Mesenchymal stem cell (in vitro differentiated cells and primary cell): ENCODE results near the gene ISLR2.
"Not testable (repeated sequence)": the region's sequence is repeated elsewhere in the genome, so short reads cannot be mapped to it uniquely, and the experiment has no call there.

Source experiments
- DNase-seq: peaks from one replicate; pipeline ENCODE4 v3.0.0-alpha.2; 2013
- H2AFZ ChIP-seq: one replicate; pipeline ENCODE4 v1.6.1; 2013; ENCODE audit warnings: low read depth, mild to moderate bottlenecking, control low read depth, inconsistent platforms, low read length, moderate library complexity
- H2AK5ac ChIP-seq: 2 replicates; pipeline ENCODE4 v1.6.1; 2013; ENCODE audit warnings: low read length, moderate library complexity, mild to moderate bottlenecking, inconsistent platforms; ENCODE audit not compliant: severe bottlenecking
- H2BK120ac ChIP-seq: one replicate; pipeline ENCODE4 v1.6.1; 2013; ENCODE audit warnings: low read depth, mild to moderate bottlenecking, inconsistent platforms, low read length, moderate library complexity
- H2BK12ac ChIP-seq, 2 experiments: one replicate each; pipeline ENCODE4 v1.6.1; 2013; ENCODE audit warnings: inconsistent platforms in 2 of 2, low read length in 2 of 2, mild to moderate bottlenecking in 2 of 2, moderate library complexity in 2 of 2, control low read depth in 1 of 2
- H2BK15ac ChIP-seq: one replicate; pipeline ENCODE4 v1.6.1; 2013; ENCODE audit warnings: mild to moderate bottlenecking, low read depth, inconsistent platforms; ENCODE audit not compliant: poor library complexity, severe bottlenecking
- H2BK5ac ChIP-seq: 2 replicates; pipeline ENCODE4 v1.6.1; 2013; ENCODE audit warnings: low read depth, mild to moderate bottlenecking, low read length, control low read depth, inconsistent platforms; ENCODE audit not compliant: poor library complexity, severe bottlenecking
- H3K14ac ChIP-seq, 2 experiments: one replicate each; pipeline ENCODE4 v1.6.1; 2013; ENCODE audit warnings: inconsistent platforms in 2 of 2, low read length in 2 of 2, control low read depth in 1 of 2, mild to moderate bottlenecking in 1 of 2, moderate library complexity in 1 of 2
- H3K18ac ChIP-seq, 2 experiments: one replicate each; pipeline ENCODE4 v1.6.1; 2013; ENCODE audit warnings: inconsistent platforms in 2 of 2, low read length in 2 of 2, control low read depth in 1 of 2, low read depth in 1 of 2, mild to moderate bottlenecking in 1 of 2
- H3K23ac ChIP-seq, 2 experiments: one replicate each; pipeline ENCODE4 v1.6.1; 2013; ENCODE audit warnings: inconsistent platforms in 2 of 2, low read length in 2 of 2, mild to moderate bottlenecking in 2 of 2, moderate library complexity in 2 of 2, control low read depth in 1 of 2
- H3K27ac ChIP-seq: 2 replicates; pipeline ENCODE4 v1.5.1; 2013; ENCODE audit warnings: mild to moderate bottlenecking, moderate library complexity, low read length, control low read depth, inconsistent platforms; ENCODE audit not compliant: poor library complexity, severe bottlenecking
- H3K27me3 ChIP-seq, 2 experiments: 2 replicates each; pipeline versions ENCODE4 v1.6.1 to v1.7.0; 2013; ENCODE audit warnings: low read length in 2 of 2, mild to moderate bottlenecking in 2 of 2, moderate library complexity in 2 of 2, control low read depth in 1 of 2, inconsistent platforms in 1 of 2; ENCODE audit not compliant: control insufficient read depth in 1 of 2, insufficient read depth in 1 of 2
- H3K36me3 ChIP-seq, 2 experiments: 2 replicates each; pipeline versions ENCODE4 v1.6.1 to v1.7.0; 2013; ENCODE audit warnings: low read length in 2 of 2, control low read depth in 1 of 2, inconsistent platforms in 1 of 2, low read depth in 1 of 2, mild to moderate bottlenecking in 1 of 2; ENCODE audit not compliant: insufficient read depth in 2 of 2, control insufficient read depth in 1 of 2
- H3K4ac ChIP-seq, 2 experiments: one replicate each; pipeline ENCODE4 v1.6.1; 2013; ENCODE audit warnings: inconsistent platforms in 2 of 2, low read length in 2 of 2, mild to moderate bottlenecking in 2 of 2, moderate library complexity in 2 of 2, control low read depth in 1 of 2, low read depth in 1 of 2
- H3K4me1 ChIP-seq: 2 replicates; pipeline ENCODE4 v1.6.1; 2013; ENCODE audit warnings: low read depth, low read length, control low read depth; ENCODE audit not compliant: control insufficient read depth, insufficient read depth
- H3K4me2 ChIP-seq: 2 replicates; pipeline ENCODE4 v1.6.1; 2013; ENCODE audit warnings: low read length, mild to moderate bottlenecking, inconsistent platforms; ENCODE audit not compliant: poor library complexity, severe bottlenecking
- H3K4me3 ChIP-seq, 2 experiments: 2 replicates each; pipeline versions ENCODE4 v1.5.1 to v1.7.0; 2013; ENCODE audit warnings: low read length in 2 of 2, mild to moderate bottlenecking in 2 of 2, control low read depth in 1 of 2, low read depth in 1 of 2; ENCODE audit not compliant: insufficient read depth in 1 of 2
- H3K79me1 ChIP-seq: replicated peaks from 2 replicates; pipeline ENCODE4 v1.6.1; 2013; ENCODE audit warnings: mild to moderate bottlenecking, control low read depth, low read length, inconsistent platforms; ENCODE audit not compliant: poor library complexity, severe bottlenecking
- H3K9ac ChIP-seq: 2 replicates; pipeline ENCODE4 v1.7.0; 2013; ENCODE audit warnings: mild to moderate bottlenecking, low read length, moderate library complexity
- H3K9me3 ChIP-seq: 2 replicates; pipeline ENCODE4 v1.7.0; 2013; ENCODE audit warnings: mild to moderate bottlenecking, low read length; ENCODE audit not compliant: control insufficient read depth
- H4K8ac ChIP-seq: one replicate; pipeline ENCODE4 v1.6.1; 2013; ENCODE audit warnings: inconsistent platforms, mild to moderate bottlenecking, low read length, moderate library complexity
- H4K91ac ChIP-seq: one replicate; pipeline ENCODE4 v1.6.1; 2013; ENCODE audit warnings: mild to moderate bottlenecking, low read length, inconsistent platforms
- WGBS: methylation state at CpG from one replicate; pipeline ENCODE4 v1.1.7; 2013; ENCODE audit warnings: mixed read lengths; 5-methylcytosine and 5-hydroxymethylcytosine counted together

ISLR2 gene

GRCh38 chr15:74157868-74158827 lies 27.8 kb downstream of the ISLR2 start:
- WGBS, result 99% methylated on average over 7 of the region's 9 CpGs
- DNase-seq, result no peak
- H2AFZ ChIP-seq, result no peak overlapping the region
- no peak overlapping the region for H2BK15ac ChIP-seq
- H3K14ac ChIP-seq, result no peak overlapping the region
- no peak overlapping the region for H3K18ac ChIP-seq
- no peak overlapping the region for H3K4me2 ChIP-seq
- peak overlapping the region; percentile 45 for H4K8ac ChIP-seq
- no peaks in the 10 kb centered on the region for H3K79me1 ChIP-seq
- H3K36me3 ChIP-seq, result no peaks in the 10 kb centered on the region
- no peak overlapping the region for H3K27ac ChIP-seq
- peaks cover 21 to 25% of the 10 kb centered on the region in 2 experiments for H3K27me3 ChIP-seq
- no peak overlapping the region for H2AK5ac ChIP-seq
- no peaks in the 10 kb centered on the region for H3K9me3 ChIP-seq
- H2BK120ac ChIP-seq, result no peak overlapping the region
- peaks cover 4% of the 10 kb centered on the region for H3K4me1 ChIP-seq
- H2BK5ac ChIP-seq, result no peak overlapping the region
- no peak overlapping the region for H3K23ac ChIP-seq
- H3K9ac ChIP-seq, result no peak overlapping the region
- H4K91ac ChIP-seq, result peak overlapping the region; percentile 43
- H3K4ac ChIP-seq, result no peak overlapping the region
- H2BK12ac ChIP-seq, result no peak overlapping the region
- no peak overlapping the region for H3K4me3 ChIP-seq

GRCh38 chr15:74158855-74159650 lies 28.7 kb downstream of the ISLR2 start:
- no peak overlapping the region for H3K27ac ChIP-seq

GRCh38 chr15:74159773-74160172 lies 29.4 kb downstream of the ISLR2 start:
- no CpG with 5 or more reads among the region's 1 CpG for WGBS
- no peak for DNase-seq
- Histone ChIP-seq H3K14ac (no peak overlapping the region), H2AK5ac (no peak overlapping the region), H3K4me3 (no peak overlapping the region), H3K4me1 (peaks cover 1% of the 10 kb centered on the region), H2BK120ac (no peak overlapping the region), H3K27me3 (peaks cover 26 to 30% of the 10 kb centered on the region in 2 experiments), H2AFZ (no peak overlapping the region), H3K9ac (no peak overlapping the region), H3K36me3 (no peaks in the 10 kb centered on the region), H2BK12ac (no peak overlapping the region), H3K79me1 (no peaks in the 10 kb centered on the region), H3K18ac (no peak overlapping the region), H4K91ac (no peak overlapping the region), H3K27ac (no peak overlapping the region), H2BK15ac (no peak overlapping the region), H3K23ac (no peak overlapping the region), H4K8ac (no peak overlapping the region), H3K4me2 (no peak overlapping the region), H3K4ac (no peak overlapping the region), H2BK5ac (no peak overlapping the region), H3K9me3 (no peaks in the 10 kb centered on the region)

More at GRCh38 chr15:74158855-74159650, 28.7 kb downstream of the ISLR2 start:
- H3K23ac ChIP-seq, result no peak overlapping the region
- H3K9ac ChIP-seq, result no peak overlapping the region
- H3K9me3 ChIP-seq, result no peaks in the 10 kb centered on the region
- no peaks in the 10 kb centered on the region for H3K36me3 ChIP-seq
- no peak overlapping the region for H2BK12ac ChIP-seq
- no peaks in the 10 kb centered on the region for H3K79me1 ChIP-seq
- no peak overlapping the region for H3K4me3 ChIP-seq
- H2BK120ac ChIP-seq, result no peak overlapping the region
- 71% methylated on average over 3 of the region's 5 CpGs for WGBS
- H4K8ac ChIP-seq, result no peak overlapping the region
- H3K4me1 ChIP-seq, result peaks cover 1% of the 10 kb centered on the region
- no peak overlapping the region for H2AK5ac ChIP-seq
- H2BK15ac ChIP-seq, result no peak overlapping the region
- no peak overlapping the region for H4K91ac ChIP-seq
- no peak overlapping the region for H3K14ac ChIP-seq
- H3K18ac ChIP-seq, result no peak overlapping the region
- DNase-seq, result no peak
- H2AFZ ChIP-seq, result no peak overlapping the region
- H2BK5ac ChIP-seq, result no peak overlapping the region
- H3K4me2 ChIP-seq, result no peak overlapping the region
- peaks cover 23 to 30% of the 10 kb centered on the region in 2 experiments for H3K27me3 ChIP-seq
- H3K4ac ChIP-seq, result no peak overlapping the region

- peaks cover 26 to 31% of the 10 kb centered on the region in 2 experiments for H3K27me3 ChIP-seq
- H3K4me3 ChIP-seq, H3K4me2 ChIP-seq, H3K79me1 ChIP-seq, H3K36me3 ChIP-seq, H3K9me3 ChIP-seq, H3K27ac ChIP-seq, H3K14ac ChIP-seq, DNase-seq, H2BK12ac ChIP-seq, H2AFZ ChIP-seq, H2AK5ac ChIP-seq, H3K9ac ChIP-seq, H4K8ac ChIP-seq, H2BK120ac ChIP-seq, H3K23ac ChIP-seq, H2BK15ac ChIP-seq, H4K91ac ChIP-seq, H3K4ac ChIP-seq, H3K4me1 ChIP-seq, H2BK5ac ChIP-seq, H3K18ac ChIP-seq: not testable (repeated sequence)
- no CpG with 5 or more reads among the region's 3 CpGs for WGBS
These were observed 30.0 kb downstream of the ISLR2 start for GRCh38 chr15:74160390-74160789.
